PC-9 (cell line): ENCODE results near the gene PPP1R16B. TPM values are rescaled to one million over a fixed set of nuclear protein-coding genes. Genes with fewer than 3 reads are reported as not detected.

Source experiments
- BruUV-seq: library from RNA; stranded (reverse); fragments of 400-500 nt; replicated peaks from 2 replicates; lab custom pipeline; 2021; lab: Mats Ljungman, UMichigan
- CTCF ChIA-PET: fragments of 300-600 bp; sonication (Branson Sonifier 250); formaldehyde crosslinking; loops from one replicate; lab custom pipeline; 2022; ENCODE audit warnings: antibody characterized with exemption; lab: Charles Lee
- POLR2A ChIA-PET: fragments of 300-600 bp; sonication (Branson Sonifier 250); formaldehyde crosslinking; loops from one replicate; lab custom pipeline; 2022; ENCODE audit warnings: antibody characterized with exemption; ENCODE audit not compliant: unreplicated experiment; lab: Charles Lee
- DNase-seq, 2 experiments: peaks; one replicate each; pipeline versions ENCODE4 v3.0.0 to v3.0.0-alpha.2; 2015 to 2022; ENCODE audit warnings: mixed read lengths in 1 of 2
- H2AFZ ChIP-seq: fragments of 200-600 bp; sonication (generic); 2 replicates; pipeline ENCODE4 v1.8.1; 2017; ENCODE audit warnings: antibody characterized with exemption
- H3F3A ChIP-seq: fragments of 200-600 bp; sonication (generic); 2 replicates; pipeline ENCODE4 v1.8.1; 2017; ENCODE audit warnings: antibody characterized with exemption, mild to moderate bottlenecking, low read depth; ENCODE audit not compliant: insufficient read depth
- H3K27ac ChIP-seq: fragments of 200-600 bp; sonication (generic); 2 replicates; pipeline ENCODE4 v1.6.1; 2016; ENCODE audit warnings: mixed run types
- H3K27me3 ChIP-seq: fragments of 200-600 bp; sonication (generic); 2 replicates; pipeline ENCODE4 v1.6.1; 2016; ENCODE audit warnings: low read depth, mixed run types; ENCODE audit not compliant: insufficient read depth
- H3K36me3 ChIP-seq: fragments of 200-600 bp; sonication (generic); 2 replicates; pipeline ENCODE4 v1.6.1; 2016; ENCODE audit warnings: low read depth, mixed run types
- H3K4me1 ChIP-seq: fragments of 200-600 bp; sonication (generic); replicated peaks from 2 replicates; pipeline ENCODE4 v1.6.1; 2016; ENCODE audit warnings: mixed run types; ENCODE audit not compliant: insufficient read depth
- H3K4me2 ChIP-seq: fragments of 200-600 bp; sonication (generic); 2 replicates; pipeline ENCODE4 v1.6.1; 2017; ENCODE audit warnings: mixed run types
- H3K4me3 ChIP-seq: fragments of 200-600 bp; sonication (generic); 2 replicates; pipeline ENCODE4 v1.6.1; 2016; ENCODE audit warnings: mixed run types
- H3K79me2 ChIP-seq: fragments of 200-600 bp; sonication (generic); 2 replicates; pipeline ENCODE4 v1.6.1; 2017; ENCODE audit warnings: low read depth, mixed run types
- H3K9me2 ChIP-seq: fragments of 200-600 bp; sonication (generic); 2 replicates; pipeline ENCODE4 v1.8.1; 2017; ENCODE audit warnings: mild to moderate bottlenecking; ENCODE audit not compliant: insufficient read depth
- H3K9me3 ChIP-seq: fragments of 200-600 bp; sonication (generic); 2 replicates; pipeline ENCODE4 v1.8.1; 2016; ENCODE audit warnings: low read depth; ENCODE audit not compliant: insufficient read depth
- H4K20me1 ChIP-seq: fragments of 200-600 bp; sonication (generic); 2 replicates; pipeline ENCODE4 v1.8.1; 2017; ENCODE audit not compliant: insufficient read depth
- EZH2 ChIP-seq: fragments of 200-600 bp; sonication (generic); IDR thresholded peaks from 2 replicates; pipeline ENCODE4 v1.8.0; 2017; ENCODE audit warnings: antibody characterized with exemption, low read depth
- intact Hi-C: fragments of 100-400 bp; cut with micrococcal nuclease; formaldehyde crosslinking; loops from one replicate; pipeline ENCODE4 v1.10.0; 2022; ENCODE audit not compliant: unreplicated experiment
- total RNA-seq: library from RNA; stranded (reverse); gene quantifications from 2 replicates; pipeline ENCODE4 v1.2.3, GENCODE V29; 2021
- TF ChIP-seq, protein P1 (sequence below): fragments of 200-600 bp; sonication (generic); conservative IDR thresholded peaks from 2 replicates; pipeline ENCODE4 v1.6.1; 2017; ENCODE audit warnings: mixed run types, antibody characterized with exemption, mild to moderate bottlenecking, moderate library complexity

The PPP1R16B gene
- total RNA-seq, 1 experiment from 2014 or later: not detected

DNA sequence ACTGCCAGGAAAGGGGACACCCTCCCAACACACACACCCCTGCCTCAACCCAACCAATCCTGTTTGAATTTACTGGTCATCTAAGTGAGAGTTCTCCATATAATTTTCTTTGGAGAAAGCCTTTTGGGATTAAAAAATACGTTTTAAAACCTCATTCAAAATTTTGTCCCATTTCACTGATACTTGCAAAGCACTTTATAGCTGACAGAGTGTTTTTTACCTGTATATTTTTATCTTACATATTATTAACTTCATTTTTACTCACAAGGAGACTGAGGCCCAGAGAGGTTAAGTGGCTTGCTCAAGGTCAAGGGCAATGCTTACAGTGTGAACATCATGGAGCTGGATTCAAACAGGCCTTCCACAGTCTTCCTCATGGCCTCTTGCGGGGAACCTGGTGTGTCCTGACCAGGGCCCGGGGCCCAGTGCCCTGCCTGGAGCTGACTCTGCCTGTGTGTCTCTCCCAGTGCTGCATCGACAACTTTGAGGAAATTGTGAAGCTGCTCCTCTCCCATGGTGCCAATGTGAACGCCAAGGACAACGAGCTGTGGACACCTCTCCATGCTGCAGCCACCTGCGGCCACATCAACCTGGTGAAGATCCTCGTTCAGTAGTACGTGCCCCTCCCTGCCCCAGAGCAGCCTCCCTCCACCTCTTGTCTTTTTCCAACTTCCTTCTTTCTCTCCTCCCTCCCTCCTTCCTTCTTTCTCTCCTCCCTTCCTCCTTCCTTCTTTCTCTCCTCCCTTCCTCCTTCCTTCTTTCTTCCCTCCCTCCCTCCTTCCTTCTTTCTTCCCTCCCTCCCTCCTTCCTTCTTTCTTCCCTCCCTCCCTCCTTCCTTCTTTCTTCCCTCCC, 89.8 kb downstream of the PPP1R16B start:
- no TSS peak for BruUV-seq
- H2AFZ ChIP-seq: no peak overlapping the region
- 0 out of 2 replicates have a peak, but pooled peaks cover 2% of the 10 kb centered on the region for H3K4me1 ChIP-seq
- no peaks in the 10 kb centered on the region for H3K9me3 ChIP-seq
- H3K4me2 ChIP-seq: no peak overlapping the region
- no peak overlapping the region for H3K4me3 ChIP-seq
- no peaks in the 10 kb centered on the region for H3K36me3 ChIP-seq
- H3K27me3 ChIP-seq: peaks cover 52% of the 10 kb centered on the region
- ChIA-PET POLR2A (no interaction called here), CTCF (interaction anchor here (0.6 to 1.3 kb wide), 2 partner anchors 33 to 154 kb away, joined by 3 to 7 read pairs; no protein-coding TSS in a partner anchor)
- no peaks in the 10 kb centered on the region for H3F3A ChIP-seq
- TF ChIP-seq, protein P1, sequence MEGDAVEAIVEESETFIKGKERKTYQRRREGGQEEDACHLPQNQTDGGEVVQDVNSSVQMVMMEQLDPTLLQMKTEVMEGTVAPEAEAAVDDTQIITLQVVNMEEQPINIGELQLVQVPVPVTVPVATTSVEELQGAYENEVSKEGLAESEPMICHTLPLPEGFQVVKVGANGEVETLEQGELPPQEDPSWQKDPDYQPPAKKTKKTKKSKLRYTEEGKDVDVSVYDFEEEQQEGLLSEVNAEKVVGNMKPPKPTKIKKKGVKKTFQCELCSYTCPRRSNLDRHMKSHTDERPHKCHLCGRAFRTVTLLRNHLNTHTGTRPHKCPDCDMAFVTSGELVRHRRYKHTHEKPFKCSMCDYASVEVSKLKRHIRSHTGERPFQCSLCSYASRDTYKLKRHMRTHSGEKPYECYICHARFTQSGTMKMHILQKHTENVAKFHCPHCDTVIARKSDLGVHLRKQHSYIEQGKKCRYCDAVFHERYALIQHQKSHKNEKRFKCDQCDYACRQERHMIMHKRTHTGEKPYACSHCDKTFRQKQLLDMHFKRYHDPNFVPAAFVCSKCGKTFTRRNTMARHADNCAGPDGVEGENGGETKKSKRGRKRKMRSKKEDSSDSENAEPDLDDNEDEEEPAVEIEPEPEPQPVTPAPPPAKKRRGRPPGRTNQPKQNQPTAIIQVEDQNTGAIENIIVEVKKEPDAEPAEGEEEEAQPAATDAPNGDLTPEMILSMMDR: no peak
- TF ChIP-seq EZH2: no peak
- H3K9me2 ChIP-seq: no peaks in the 10 kb centered on the region
- no peaks in the 10 kb centered on the region for H4K20me1 ChIP-seq
- no peak overlapping the region for H3K27ac ChIP-seq
- DNase-seq: no peak
- no peaks in the 10 kb centered on the region for H3K79me2 ChIP-seq
- intact Hi-C loops: no loop called here

DNA sequence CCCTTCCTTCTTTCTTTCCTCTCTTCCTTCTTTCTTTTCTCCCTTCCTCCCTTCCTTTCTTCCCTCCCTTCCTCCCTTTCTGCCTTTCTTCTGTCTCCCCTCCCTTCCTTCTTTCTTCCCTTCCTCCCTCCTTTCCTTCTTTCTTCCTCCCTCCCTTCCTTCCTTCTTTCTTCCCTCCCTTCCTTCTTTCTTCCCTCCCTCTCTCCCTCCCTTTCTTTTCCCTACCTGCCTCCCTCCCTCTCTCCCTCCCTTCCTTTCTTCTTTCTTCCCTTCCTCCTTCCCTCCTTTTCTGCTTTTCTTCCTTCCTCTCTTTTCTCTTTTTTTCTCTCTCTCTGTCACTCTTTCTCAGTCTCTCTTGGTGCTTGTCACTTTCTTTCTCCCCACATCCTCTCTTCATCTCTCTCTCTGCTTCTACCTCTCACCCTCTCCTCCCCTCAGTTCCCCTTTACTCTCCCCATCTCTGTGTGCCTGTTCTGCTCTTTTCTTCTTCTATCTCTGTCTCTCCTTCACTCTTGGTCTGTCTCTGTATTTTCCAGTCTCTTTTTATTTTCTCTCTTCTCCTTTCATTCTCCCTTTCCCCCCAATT, 90.6 kb downstream of the PPP1R16B start:
- intact Hi-C loops: no loop called here
- DNase-seq: no peak
- Histone ChIP-seq H3K9me2 (no peaks in the 10 kb centered on the region), H3K4me2 (no peak overlapping the region), H2AFZ (no peak overlapping the region), H3K79me2 (no peaks in the 10 kb centered on the region), H3K4me1 (no peaks in the 10 kb centered on the region), H3K27ac (no peak overlapping the region), H3K27me3 (peaks cover 59% of the 10 kb centered on the region), H3K9me3 (no peaks in the 10 kb centered on the region), H3K36me3 (no peaks in the 10 kb centered on the region), H4K20me1 (no peaks in the 10 kb centered on the region), H3K4me3 (no peak overlapping the region), H3F3A (no peaks in the 10 kb centered on the region)
- BruUV-seq: no TSS peak
- POLR2A ChIA-PET: no interaction called here
- CTCF ChIA-PET: no interaction called here
- TF ChIP-seq EZH2: no peak

DNA sequence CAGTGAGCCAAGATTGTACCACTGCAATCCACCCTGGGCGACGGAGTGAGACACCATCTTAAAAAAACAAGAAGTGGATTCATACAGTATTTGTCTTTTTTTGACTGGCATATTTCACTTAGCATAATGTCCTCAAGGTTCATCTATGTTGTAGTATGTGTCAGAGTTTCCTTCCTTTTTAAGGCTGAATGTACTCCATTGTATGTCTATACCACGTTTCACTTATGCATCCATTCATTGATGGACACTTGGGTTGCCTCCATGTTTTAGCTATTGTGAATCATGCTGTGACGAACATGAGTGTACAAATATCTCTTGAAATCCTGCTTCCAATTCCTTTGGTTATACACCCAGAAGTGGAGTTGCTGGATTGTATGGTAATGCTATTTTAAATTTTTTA, 91.8 kb downstream of the PPP1R16B start:
- no TSS peak for BruUV-seq
- H4K20me1 ChIP-seq: no peaks in the 10 kb centered on the region
- ChIA-PET POLR2A (no interaction called here), CTCF (no interaction called here)
- TF ChIP-seq, protein P1: no peak
- TF ChIP-seq EZH2: no peak
- no peaks in the 10 kb centered on the region for H3K4me1 ChIP-seq
- no peaks in the 10 kb centered on the region for H3K36me3 ChIP-seq
- H3K9me3 ChIP-seq: no peaks in the 10 kb centered on the region
- no peak overlapping the region for H3K4me2 ChIP-seq
- no peak overlapping the region for H2AFZ ChIP-seq
- intact Hi-C loops: no loop called here
- H3K4me3 ChIP-seq: no peak overlapping the region
- no peak for DNase-seq
- H3F3A ChIP-seq: no peaks in the 10 kb centered on the region
- H3K79me2 ChIP-seq: no peaks in the 10 kb centered on the region
- peaks cover 71% of the 10 kb centered on the region for H3K27me3 ChIP-seq
- H3K9me2 ChIP-seq: no peaks in the 10 kb centered on the region
- H3K27ac ChIP-seq: no peak overlapping the region
